HEK293 (cell line): Measurements from ENCODE around the gene EEFSEC.
A peak's percentile ranks its signal among the peaks of the same experiment; 100 is the strongest.

Experiments used
- HIC1 ChIP-seq: fragments of 450-650 bp; formaldehyde crosslinking; IDR thresholded peaks from 2 replicates; pipeline ENCODE4 v1.5.1; 2016; ENCODE audit warnings: missing biosample characterization, missing genetic modification characterization
- IKZF3 ChIP-seq: fragments of 450-650 bp; IDR thresholded peaks from 2 replicates; pipeline ENCODE4 v1.5.0; 2018; ENCODE audit warnings: missing biosample characterization, mild to moderate bottlenecking, missing genetic modification characterization, moderate library complexity
- KLF16 ChIP-seq: fragments of 450-650 bp; formaldehyde crosslinking; IDR thresholded peaks from 2 replicates; pipeline ENCODE4 v1.5.1; 2017; ENCODE audit warnings: missing biosample characterization, missing genetic modification characterization
- MEIS1 ChIP-seq: sonication (generic); formaldehyde crosslinking; IDR thresholded peaks from 2 replicates; pipeline ENCODE4 v1.8.1; 2022; ENCODE audit warnings: missing genetic modification reagents, mild to moderate bottlenecking, borderline replicate concordance
- MYNN ChIP-seq: fragments of 450-650 bp; formaldehyde crosslinking; IDR thresholded peaks from 2 replicates; pipeline ENCODE4 v1.5.1; 2016; ENCODE audit warnings: missing biosample characterization, missing genetic modification characterization, borderline replicate concordance
- SCRT1 ChIP-seq: fragments of 450-650 bp; formaldehyde crosslinking; IDR thresholded peaks from 2 replicates; pipeline ENCODE4 v1.5.1; 2016; ENCODE audit warnings: missing biosample characterization, missing genetic modification characterization, borderline replicate concordance
- YY1 ChIP-seq: fragments of 450-650 bp; formaldehyde crosslinking; IDR thresholded peaks from 2 replicates; pipeline ENCODE4 v1.5.1; 2018; ENCODE audit warnings: missing biosample characterization, missing genetic modification characterization
- ZBTB11 ChIP-seq: fragments of 450-650 bp; formaldehyde crosslinking; conservative IDR thresholded peaks from 2 replicates; pipeline ENCODE4 v1.5.1; 2016; ENCODE audit warnings: low read depth, missing biosample characterization, missing genetic modification characterization
- ZFHX2 ChIP-seq: fragments of 450-650 bp; formaldehyde crosslinking; conservative IDR thresholded peaks from 2 replicates; pipeline ENCODE4 v1.5.1; 2016; ENCODE audit warnings: missing biosample characterization, missing genetic modification characterization
- ZNF133 ChIP-seq: fragments of 450-650 bp; formaldehyde crosslinking; IDR thresholded peaks from 2 replicates; pipeline ENCODE4 v1.5.1; 2016; ENCODE audit warnings: missing biosample characterization, missing genetic modification characterization
- ZNF24 ChIP-seq: fragments of 450-650 bp; formaldehyde crosslinking; IDR thresholded peaks from 2 replicates; pipeline ENCODE4 v1.5.1; 2016; ENCODE audit warnings: missing biosample characterization, missing genetic modification characterization
- ZNF274 ChIP-seq, 2 experiments: fragments of 200-500 bp in 1 of 2; fragments of 450-650 bp in 1 of 2; sonication (Bioruptor generic) in 1 of 2; formaldehyde crosslinking in 1 of 2; IDR thresholded peaks; 2 replicates each; pipeline versions ENCODE4 v1.5.1 to v1.6.1; 2014 to 2016; ENCODE audit warnings: borderline replicate concordance in 1 of 2, inconsistent platforms in 1 of 2, low read length in 1 of 2, missing biosample characterization in 1 of 2, missing genetic modification characterization in 1 of 2
- ZNF341 ChIP-seq: fragments of 450-650 bp; formaldehyde crosslinking; IDR thresholded peaks from 2 replicates; pipeline ENCODE4; 2016; ENCODE audit warnings: low read depth, missing biosample characterization, missing genetic modification characterization
- ZNF366 ChIP-seq: fragments of 450-650 bp; formaldehyde crosslinking; conservative IDR thresholded peaks from 2 replicates; pipeline ENCODE4 v1.5.1; 2016; ENCODE audit warnings: missing biosample characterization, missing genetic modification characterization
- ZNF521 ChIP-seq: fragments of 450-650 bp; formaldehyde crosslinking; IDR thresholded peaks from 2 replicates; pipeline ENCODE4 v1.5.1; 2017; ENCODE audit warnings: missing biosample characterization, mild to moderate bottlenecking, missing genetic modification characterization
- ZNF621 ChIP-seq: fragments of 450-650 bp; formaldehyde crosslinking; IDR thresholded peaks from 2 replicates; pipeline ENCODE4 v1.5.1; 2017; ENCODE audit warnings: missing biosample characterization, missing genetic modification characterization
- ZNF791 ChIP-seq: fragments of 450-650 bp; formaldehyde crosslinking; IDR thresholded peaks from 2 replicates; pipeline ENCODE4 v1.5.1; 2016; ENCODE audit warnings: missing biosample characterization, missing genetic modification characterization
- ZNF792 ChIP-seq: fragments of 450-650 bp; formaldehyde crosslinking; IDR thresholded peaks from 2 replicates; pipeline ENCODE4 v1.5.1; 2016; ENCODE audit warnings: missing biosample characterization, missing genetic modification characterization
- TF ChIP-seq, protein P1 (sequence below): fragments of 450-650 bp; formaldehyde crosslinking; optimal IDR thresholded peaks from 2 replicates; pipeline ENCODE3; 2016; ENCODE audit warnings: missing biosample characterization, mild to moderate bottlenecking, missing genetic modification characterization
- TF ChIP-seq, protein P2 (sequence below): fragments of 450-650 bp; formaldehyde crosslinking; IDR thresholded peaks from 2 replicates; pipeline ENCODE4 v1.5.1; 2016; ENCODE audit warnings: missing biosample characterization, missing genetic modification characterization
- TF ChIP-seq, protein P3 (sequence below): fragments of 450-650 bp; formaldehyde crosslinking; IDR thresholded peaks from 2 replicates; pipeline ENCODE4 v1.5.1; 2016; ENCODE audit warnings: missing biosample characterization, missing genetic modification characterization, low read depth
- TF ChIP-seq, protein P4 (sequence below): fragments of 450-650 bp; formaldehyde crosslinking; IDR thresholded peaks from 2 replicates; pipeline ENCODE4 v1.5.1; 2017; ENCODE audit warnings: missing biosample characterization, missing genetic modification characterization
- TF ChIP-seq, protein P5 (sequence below): fragments of 450-650 bp; formaldehyde crosslinking; IDR thresholded peaks from 2 replicates; pipeline ENCODE4 v1.5.1; 2016; ENCODE audit warnings: missing biosample characterization, missing genetic modification characterization

Gene EEFSEC

DNA sequence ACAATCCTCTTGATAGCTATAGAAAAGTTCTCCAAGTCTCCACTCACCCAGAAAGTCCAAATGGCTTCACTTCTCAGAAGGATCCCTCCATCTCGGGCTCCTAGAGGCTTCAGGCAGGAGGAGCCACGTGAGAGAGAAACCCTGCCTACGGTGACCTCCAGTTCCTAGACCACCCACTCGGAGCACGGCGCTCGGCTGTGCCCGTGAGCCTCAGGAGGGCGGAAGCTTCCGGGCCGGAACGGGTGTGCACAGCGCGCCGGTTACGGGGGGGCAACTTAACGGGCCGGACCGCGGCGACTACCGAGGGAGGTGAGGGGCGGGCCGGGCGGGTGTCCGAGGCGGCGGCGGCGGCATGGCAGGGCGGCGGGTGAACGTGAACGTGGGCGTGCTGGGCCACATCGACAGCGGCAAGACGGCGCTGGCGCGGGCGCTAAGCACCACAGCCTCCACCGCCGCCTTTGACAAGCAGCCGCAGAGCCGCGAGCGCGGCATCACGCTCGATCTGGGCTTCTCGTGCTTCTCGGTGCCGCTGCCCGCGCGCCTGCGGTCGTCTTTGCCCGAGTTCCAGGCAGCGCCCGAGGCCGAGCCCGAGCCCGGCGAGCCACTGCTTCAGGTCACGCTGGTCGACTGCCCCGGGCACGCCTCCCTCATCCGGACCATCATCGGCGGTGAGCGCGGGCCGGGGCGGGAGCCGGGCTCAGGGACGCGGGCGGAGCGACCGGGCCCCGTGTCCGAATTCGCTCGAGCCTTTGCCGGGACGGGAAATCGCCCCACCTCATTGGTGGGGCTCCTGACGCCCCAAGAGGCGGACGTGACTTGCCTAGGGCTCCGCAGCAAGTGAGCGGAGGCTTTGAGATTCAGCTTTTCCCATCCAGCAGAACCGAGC lies at the start of gene EEFSEC (continued):
- TF ChIP-seq, protein P1, sequence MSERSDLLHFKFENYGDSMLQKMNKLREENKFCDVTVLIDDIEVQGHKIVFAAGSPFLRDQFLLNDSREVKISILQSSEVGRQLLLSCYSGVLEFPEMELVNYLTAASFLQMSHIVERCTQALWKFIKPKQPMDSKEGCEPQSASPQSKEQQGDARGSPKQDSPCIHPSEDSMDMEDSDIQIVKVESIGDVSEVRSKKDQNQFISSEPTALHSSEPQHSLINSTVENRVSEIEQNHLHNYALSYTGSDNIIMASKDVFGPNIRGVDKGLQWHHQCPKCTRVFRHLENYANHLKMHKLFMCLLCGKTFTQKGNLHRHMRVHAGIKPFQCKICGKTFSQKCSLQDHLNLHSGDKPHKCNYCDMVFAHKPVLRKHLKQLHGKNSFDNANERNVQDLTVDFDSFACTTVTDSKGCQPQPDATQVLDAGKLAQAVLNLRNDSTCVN (tag by site-specific recombination), result peak; percentile 99
- TF ChIP-seq ZNF341 (tag by site-specific recombination) (peak; percentile 76), MEIS1 (CRISPR knock-in tag) (no peak), ZNF24 (peak; percentile 61; the same call in 1 of the 2 replicates), ZNF274 (IDR thresholded peaks at IDR 0.05; ENCODE audit: low read length) (no peak), ZNF274 (tag by site-specific recombination; IDR thresholded peaks at IDR 0.05; ENCODE audit: borderline replicate concordance) (no peak), SCRT1 (tag by site-specific recombination) (no peak), ZBTB11 (peak; percentile 99), IKZF3 (tag by site-specific recombination) (0 out of 2 replicates have a peak, but pooled peaks have one; percentile 9), ZNF521 (tag by site-specific recombination) (no peak), ZNF621 (tag by site-specific recombination) (no peak), KLF16 (tag by site-specific recombination) (peak; percentile 87), HIC1 (tag by site-specific recombination) (peak; percentile 56; the same call in 1 of the 2 replicates), YY1 (tag by site-specific recombination) (peak; percentile 68), MYNN (tag by site-specific recombination) (no peak), ZFHX2 (tag by site-specific recombination) (peak; percentile 82), ZNF366 (tag by site-specific recombination) (peak; percentile 42), ZNF792 (tag by site-specific recombination) (no peak), ZNF133 (0 out of 2 replicates have a peak, but pooled peaks have one; percentile 33), ZNF791 (tag by site-specific recombination) (no peak)
- TF ChIP-seq, protein P2, sequence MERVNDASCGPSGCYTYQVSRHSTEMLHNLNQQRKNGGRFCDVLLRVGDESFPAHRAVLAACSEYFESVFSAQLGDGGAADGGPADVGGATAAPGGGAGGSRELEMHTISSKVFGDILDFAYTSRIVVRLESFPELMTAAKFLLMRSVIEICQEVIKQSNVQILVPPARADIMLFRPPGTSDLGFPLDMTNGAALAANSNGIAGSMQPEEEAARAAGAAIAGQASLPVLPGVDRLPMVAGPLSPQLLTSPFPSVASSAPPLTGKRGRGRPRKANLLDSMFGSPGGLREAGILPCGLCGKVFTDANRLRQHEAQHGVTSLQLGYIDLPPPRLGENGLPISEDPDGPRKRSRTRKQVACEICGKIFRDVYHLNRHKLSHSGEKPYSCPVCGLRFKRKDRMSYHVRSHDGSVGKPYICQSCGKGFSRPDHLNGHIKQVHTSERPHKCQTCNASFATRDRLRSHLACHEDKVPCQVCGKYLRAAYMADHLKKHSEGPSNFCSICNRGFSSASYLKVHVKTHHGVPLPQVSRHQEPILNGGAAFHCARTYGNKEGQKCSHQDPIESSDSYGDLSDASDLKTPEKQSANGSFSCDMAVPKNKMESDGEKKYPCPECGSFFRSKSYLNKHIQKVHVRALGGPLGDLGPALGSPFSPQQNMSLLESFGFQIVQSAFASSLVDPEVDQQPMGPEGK (tag by site-specific recombination), result peak; percentile 56
- TF ChIP-seq, protein P3, sequence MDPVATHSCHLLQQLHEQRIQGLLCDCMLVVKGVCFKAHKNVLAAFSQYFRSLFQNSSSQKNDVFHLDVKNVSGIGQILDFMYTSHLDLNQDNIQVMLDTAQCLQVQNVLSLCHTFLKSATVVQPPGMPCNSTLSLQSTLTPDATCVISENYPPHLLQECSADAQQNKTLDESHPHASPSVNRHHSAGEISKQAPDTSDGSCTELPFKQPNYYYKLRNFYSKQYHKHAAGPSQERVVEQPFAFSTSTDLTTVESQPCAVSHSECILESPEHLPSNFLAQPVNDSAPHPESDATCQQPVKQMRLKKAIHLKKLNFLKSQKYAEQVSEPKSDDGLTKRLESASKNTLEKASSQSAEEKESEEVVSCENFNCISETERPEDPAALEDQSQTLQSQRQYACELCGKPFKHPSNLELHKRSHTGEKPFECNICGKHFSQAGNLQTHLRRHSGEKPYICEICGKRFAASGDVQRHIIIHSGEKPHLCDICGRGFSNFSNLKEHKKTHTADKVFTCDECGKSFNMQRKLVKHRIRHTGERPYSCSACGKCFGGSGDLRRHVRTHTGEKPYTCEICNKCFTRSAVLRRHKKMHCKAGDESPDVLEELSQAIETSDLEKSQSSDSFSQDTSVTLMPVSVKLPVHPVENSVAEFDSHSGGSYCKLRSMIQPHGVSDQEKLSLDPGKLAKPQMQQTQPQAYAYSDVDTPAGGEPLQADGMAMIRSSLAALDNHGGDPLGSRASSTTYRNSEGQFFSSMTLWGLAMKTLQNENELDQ (tag by site-specific recombination), result no peak
- TF ChIP-seq, protein P4, sequence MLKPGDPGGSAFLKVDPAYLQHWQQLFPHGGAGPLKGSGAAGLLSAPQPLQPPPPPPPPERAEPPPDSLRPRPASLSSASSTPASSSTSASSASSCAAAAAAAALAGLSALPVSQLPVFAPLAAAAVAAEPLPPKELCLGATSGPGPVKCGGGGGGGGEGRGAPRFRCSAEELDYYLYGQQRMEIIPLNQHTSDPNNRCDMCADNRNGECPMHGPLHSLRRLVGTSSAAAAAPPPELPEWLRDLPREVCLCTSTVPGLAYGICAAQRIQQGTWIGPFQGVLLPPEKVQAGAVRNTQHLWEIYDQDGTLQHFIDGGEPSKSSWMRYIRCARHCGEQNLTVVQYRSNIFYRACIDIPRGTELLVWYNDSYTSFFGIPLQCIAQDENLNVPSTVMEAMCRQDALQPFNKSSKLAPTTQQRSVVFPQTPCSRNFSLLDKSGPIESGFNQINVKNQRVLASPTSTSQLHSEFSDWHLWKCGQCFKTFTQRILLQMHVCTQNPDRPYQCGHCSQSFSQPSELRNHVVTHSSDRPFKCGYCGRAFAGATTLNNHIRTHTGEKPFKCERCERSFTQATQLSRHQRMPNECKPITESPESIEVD, result no peak
- TF ChIP-seq, protein P5, sequence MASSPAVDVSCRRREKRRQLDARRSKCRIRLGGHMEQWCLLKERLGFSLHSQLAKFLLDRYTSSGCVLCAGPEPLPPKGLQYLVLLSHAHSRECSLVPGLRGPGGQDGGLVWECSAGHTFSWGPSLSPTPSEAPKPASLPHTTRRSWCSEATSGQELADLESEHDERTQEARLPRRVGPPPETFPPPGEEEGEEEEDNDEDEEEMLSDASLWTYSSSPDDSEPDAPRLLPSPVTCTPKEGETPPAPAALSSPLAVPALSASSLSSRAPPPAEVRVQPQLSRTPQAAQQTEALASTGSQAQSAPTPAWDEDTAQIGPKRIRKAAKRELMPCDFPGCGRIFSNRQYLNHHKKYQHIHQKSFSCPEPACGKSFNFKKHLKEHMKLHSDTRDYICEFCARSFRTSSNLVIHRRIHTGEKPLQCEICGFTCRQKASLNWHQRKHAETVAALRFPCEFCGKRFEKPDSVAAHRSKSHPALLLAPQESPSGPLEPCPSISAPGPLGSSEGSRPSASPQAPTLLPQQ (tag by site-specific recombination), result peak; percentile 59
